Measurements from ENCODE around the gene MPEG1. TPM values are rescaled to one million over a fixed set of nuclear protein-coding genes. Genes with fewer than 3 reads are reported as not detected.

The MPEG1 gene
- total RNA-seq, 1 experiment from 2014 or later: not detected

GRCh38 chr11:59201353-59201752, 11.4 kb downstream of the MPEG1 start:
- peak; percentile 65 for TF ChIP-seq CTCF (conservative IDR thresholded peaks at IDR 0.05)
- H3K79me1 ChIP-seq (ENCODE audit: insufficient read depth, low read depth, low read length, poor library complexity, severe bottlenecking): no peaks in the 10 kb centered on the region
- H3K79me2 ChIP-seq (ENCODE audit: insufficient read depth, low read length): no peaks in the 10 kb centered on the region; the same call in 1 of the 2 replicates
- H4K8ac ChIP-seq (replicated peaks; ENCODE audit: insufficient read length, low read depth, low read length): no peak overlapping the region
- H4K5ac ChIP-seq (ENCODE audit: insufficient read length, low read depth, low read length): no peak overlapping the region
- H2BK12ac ChIP-seq (ENCODE audit: insufficient read length, low read depth, low read length): no peak overlapping the region
- H2BK15ac ChIP-seq (ENCODE audit: low read depth, low read length): no peak overlapping the region
- no CpG with 5 or more reads among the region's 3 CpGs for WGBS (ENCODE audit: extremely low coverage, insufficient read length, low lambda C conversion rate)
- no peak overlapping the region for H2BK20ac ChIP-seq (ENCODE audit: low read depth, low read length, poor library complexity, severe bottlenecking)
- no peak overlapping the region for H3K4ac ChIP-seq (ENCODE audit: low read depth, low read length)
- H3K23me2 ChIP-seq (ENCODE audit: insufficient read length, low read depth, low read length, poor library complexity, severe bottlenecking): no peaks in the 10 kb centered on the region
- H3K36me3 Mint-ChIP-seq (ENCODE audit: insufficient read depth in 1 of 3, low read depth in 3 of 3): peaks cover 32 to 62% (median 35%) of the 10 kb centered on the region in 3 experiments; a peak in 6 of 7 replicates
- no peaks in the 10 kb centered on the region for H3K27me3 ChIP-seq (ENCODE audit: insufficient read depth, low read length)
- peaks cover 2 to 3% of the 10 kb centered on the region in 2 experiments; a peak in 2 of 4 replicates for H3K4me1 Mint-ChIP-seq
- H3K9me3 ChIP-seq (ENCODE audit: control insufficient read depth, low read depth, low read length): peaks cover 4% of the 10 kb centered on the region
- H3K27ac ChIP-seq (ENCODE audit: insufficient read length, low read depth, low read length): no peak overlapping the region
- H3K18ac ChIP-seq (ENCODE audit: insufficient read length, low read depth, low read length): no peak overlapping the region
- no peak overlapping the region for H3K4me3 Mint-ChIP-seq
- H4K20me1 ChIP-seq (ENCODE audit: control insufficient read depth, insufficient read depth, insufficient read length): no peaks in the 10 kb centered on the region
- H3K27me3 Mint-ChIP-seq (ENCODE audit: low read depth): no peaks in the 10 kb centered on the region
- no peak overlapping the region for H3K56ac ChIP-seq (ENCODE audit: insufficient read length, low read depth, low read length)
- no peak overlapping the region for H3K9ac ChIP-seq (ENCODE audit: extremely low read depth, insufficient read length, low read length)
- peak; percentile 45 for DNase-seq
- no peaks in the 10 kb centered on the region for H3K4me1 ChIP-seq (ENCODE audit: insufficient read depth, low read length)
- H2BK5ac ChIP-seq (ENCODE audit: insufficient read length, low read length): no peak overlapping the region
- H3T11ph ChIP-seq (ENCODE audit: low read length): no peak overlapping the region
- H2AFZ ChIP-seq (ENCODE audit: low read length): no peak overlapping the region
- no peak overlapping the region for H3K14ac ChIP-seq (ENCODE audit: insufficient read depth, low read length)
- H2AK5ac ChIP-seq (ENCODE audit: insufficient read length, low read length): no peak overlapping the region
- H3K27ac Mint-ChIP-seq: peak overlapping the region in 1 of 3 experiments; percentile 53; a peak in 3 of 7 replicates
- no peak overlapping the region for H3K23ac ChIP-seq (ENCODE audit: insufficient read length, low read depth, low read length)
- H2BK120ac ChIP-seq (ENCODE audit: low read depth, low read length, poor library complexity, severe bottlenecking): no peak overlapping the region
- no peaks in the 10 kb centered on the region for H3K9me3 Mint-ChIP-seq
- H4K91ac ChIP-seq (ENCODE audit: insufficient read length, low read depth, low read length): no peak overlapping the region
- no peak overlapping the region for H3K4me2 ChIP-seq (ENCODE audit: insufficient read depth, insufficient read length, low read length)
